ENCODE measurements around the gene ZNF106.

GRCh38 chr15:42511007-42511391 is 20.1 kb upstream of the ZNF106 start:
- TF ChIP-seq POLR2AphosphoS5 (IDR thresholded peaks at IDR 0.05; ENCODE audit: low read depth, low read length), result no peak
- no peak for TF ChIP-seq MAX (IDR thresholded peaks at IDR 0.05)
- TF ChIP-seq CTCF (IDR thresholded peaks at IDR 0.05 in 2 of 3, conservative IDR thresholded peaks at IDR 0.05 in 1 of 3; ENCODE audit: borderline replicate concordance in 1 of 3, insufficient read depth in 1 of 3, low read depth in 2 of 3, low read length in 2 of 3), result no peak
- no peak for TF ChIP-seq FOSL1 (IDR thresholded peaks at IDR 0.05; ENCODE audit: low read depth)
- TF ChIP-seq EZH2 (IDR thresholded peaks at IDR 0.05), result no peak
- TF ChIP-seq REST (IDR thresholded peaks at IDR 0.05; ENCODE audit: low read depth), result no peak
- TF ChIP-seq JUND (IDR thresholded peaks at IDR 0.05), result no peak
- TF ChIP-seq RAD21 (IDR thresholded peaks at IDR 0.05; ENCODE audit: low read depth), result no peak
- no peak for TF ChIP-seq SIN3A (IDR thresholded peaks at IDR 0.05; ENCODE audit: low read depth)
- TF ChIP-seq POLR2A (IDR thresholded peaks at IDR 0.05; ENCODE audit: borderline replicate concordance, extremely low read depth, insufficient read depth, insufficient read length), result no peak
- TF ChIP-seq ATF3 (IDR thresholded peaks at IDR 0.05), result no peak
- TF ChIP-seq ZNF274 (IDR thresholded peaks at IDR 0.05; ENCODE audit: low read depth, low read length), result no peak
- no peak for TF ChIP-seq EZH2phosphoT487 (IDR thresholded peaks at IDR 0.05; ENCODE audit: borderline replicate concordance)
- TF ChIP-seq SRF (IDR thresholded peaks at IDR 0.05; ENCODE audit: low read depth), result no peak
